Measurements from ENCODE around the gene SPATS2. TPM values are rescaled to one million over a fixed set of nuclear protein-coding genes. Genes with fewer than 3 reads are reported as not detected.

Gene SPATS2
- total RNA-seq, 4 donors from 2014 or later: 10.5 to 39.3 (median 21.0) TPM

- peaks cover 78% of the 10 kb centered on the region for H3K27me3 ChIP-seq
- 80 to 86% methylated on average over 3 to 18 of the region's 18 CpGs for WGBS, 2 donors (ENCODE audit: low coverage in 1 of 2)
- H3K9me3 ChIP-seq: no peaks in the 10 kb centered on the region
- in situ Hi-C loops (cut with MboI; ENCODE audit: low pct_ligation_motif_present in 1 of 4, low pct_unique_long_range_greater_than_20kb in 1 of 4, low sequenced_read_pairs in 3 of 4) (no loop called here), intact Hi-C loops (cut with DNase I; ENCODE audit: low total_unique reads) (no loop called here)
- no peak for TF ChIP-seq POLR2A (IDR thresholded peaks at IDR 0.05)
- TF ChIP-seq EP300 (IDR thresholded peaks at IDR 0.05; ENCODE audit: low read depth): no peak
- TF ChIP-seq CTCF (IDR thresholded peaks at IDR 0.05): no peak
- no peak for TF ChIP-seq POLR2AphosphoS5 (IDR thresholded peaks at IDR 0.05)
- H3K4me3 ChIP-seq: no peak overlapping the region
- no peaks in the 10 kb centered on the region for H3K36me3 ChIP-seq
- H3K27ac ChIP-seq: no peak overlapping the region
- no peak for DNase-seq
- peaks cover 9 to 25% (median 19%) of the 10 kb centered on the region in 4 donors for H3K4me1 ChIP-seq
Observed at GRCh38 chr12:49541140-49541861, 174.0 kb downstream of the SPATS2 start.

- Histone ChIP-seq H3K9me3 (no peaks in the 10 kb centered on the region), H3K36me3 (no peaks in the 10 kb centered on the region), H3K27ac (no peak overlapping the region), H3K4me1 (peaks cover 9 to 25% (median 19%) of the 10 kb centered on the region in 4 donors), H3K4me3 (no peak overlapping the region), H3K27me3 (peaks cover 78% of the 10 kb centered on the region)
- WGBS, 2 donors (ENCODE audit: low coverage in 1 of 2): 84% methylated on average over 7 of the region's 7 CpGs; no CpG with 5 or more reads in 1 of the 2 donors
- no peak for DNase-seq
- in situ Hi-C loops (cut with MboI; ENCODE audit: low pct_ligation_motif_present in 1 of 4, low pct_unique_long_range_greater_than_20kb in 1 of 4, low sequenced_read_pairs in 3 of 4) (no loop called here), intact Hi-C loops (cut with DNase I; ENCODE audit: low total_unique reads) (no loop called here)
- TF ChIP-seq CTCF (IDR thresholded peaks at IDR 0.05) (no peak), POLR2AphosphoS5 (IDR thresholded peaks at IDR 0.05) (no peak), EP300 (IDR thresholded peaks at IDR 0.05; ENCODE audit: low read depth) (no peak), POLR2A (IDR thresholded peaks at IDR 0.05) (no peak)
Observed at GRCh38 chr12:49541911-49542505, 174.7 kb downstream of the SPATS2 start.

GRCh38 chr12:49542592-49543160 is 175.4 kb downstream of the SPATS2 start:
- Histone ChIP-seq H3K4me1 (peaks cover 6 to 21% (median 16%) of the 10 kb centered on the region in 4 donors), H3K27me3 (peaks cover 78% of the 10 kb centered on the region), H3K27ac (no peak overlapping the region), H3K36me3 (no peaks in the 10 kb centered on the region), H3K4me3 (no peak overlapping the region), H3K9me3 (no peaks in the 10 kb centered on the region)
- no peak for DNase-seq
- intact Hi-C loops (cut with DNase I; ENCODE audit: low total_unique reads) (no loop called here), in situ Hi-C loops (cut with MboI; ENCODE audit: low pct_ligation_motif_present in 1 of 4, low pct_unique_long_range_greater_than_20kb in 1 of 4, low sequenced_read_pairs in 3 of 4) (no loop called here)
- TF ChIP-seq CTCF (IDR thresholded peaks at IDR 0.05) (no peak), EP300 (IDR thresholded peaks at IDR 0.05; ENCODE audit: low read depth) (no peak), POLR2AphosphoS5 (IDR thresholded peaks at IDR 0.05) (no peak), POLR2A (IDR thresholded peaks at IDR 0.05) (no peak)
- WGBS, 2 donors (ENCODE audit: low coverage in 1 of 2): 40 to 95% methylated on average over 1 to 15 of the region's 15 CpGs

GRCh38 chr12:49543221-49543913 is 176.1 kb downstream of the SPATS2 start:
- Histone ChIP-seq H3K36me3 (no peaks in the 10 kb centered on the region), H3K27ac (no peak overlapping the region), H3K9me3 (no peaks in the 10 kb centered on the region), H3K4me3 (no peak overlapping the region), H3K27me3 (peaks cover 78% of the 10 kb centered on the region), H3K4me1 (peaks cover 4 to 14% (median 9%) of the 10 kb centered on the region in 4 donors)
- intact Hi-C loops (cut with DNase I; ENCODE audit: low total_unique reads) (no loop called here), in situ Hi-C loops (cut with MboI; ENCODE audit: low pct_ligation_motif_present in 1 of 4, low pct_unique_long_range_greater_than_20kb in 1 of 4, low sequenced_read_pairs in 3 of 4) (no loop called here)
- TF ChIP-seq POLR2AphosphoS5 (IDR thresholded peaks at IDR 0.05): no peak
- no peak for TF ChIP-seq CTCF (IDR thresholded peaks at IDR 0.05)
- no peak for TF ChIP-seq POLR2A (IDR thresholded peaks at IDR 0.05)
- no peak for TF ChIP-seq EP300 (IDR thresholded peaks at IDR 0.05; ENCODE audit: low read depth)
- DNase-seq: no peak
- 51 to 60% methylated on average over 1 to 10 of the region's 20 CpGs for WGBS, 2 donors (ENCODE audit: low coverage in 1 of 2)

Measured in transverse colon (tissue), 4 donors.